Fibroblast of mammary gland (primary cell): ENCODE results near the gene RHOT2.

Experiments used
- DNase-seq: peaks from one replicate; pipeline ENCODE4 v3.0.0-alpha.2; 2010; ENCODE audit warnings: low read depth
- H3K4me3 ChIP-seq: 2 replicates; pipeline ENCODE4 v1.5.1; 2011; ENCODE audit warnings: low read depth, mild to moderate bottlenecking, low read length, moderate library complexity; ENCODE audit not compliant: control insufficient read depth
- CTCF ChIP-seq: conservative IDR thresholded peaks from 2 replicates; pipeline ENCODE4 v1.5.1; 2011; ENCODE audit warnings: low read depth, low read length, inconsistent platforms; ENCODE audit not compliant: control insufficient read depth, insufficient read depth

RHOT2 gene

GRCh38 chr16:672371-672770, 4.4 kb downstream of the RHOT2 start:
- no peak overlapping the region for H3K4me3 ChIP-seq

GRCh38 chr16:672851-673250, 4.9 kb downstream of the RHOT2 start:
- no peak for DNase-seq
- H3K4me3 ChIP-seq: no peak overlapping the region
- no peak for TF ChIP-seq CTCF

More at GRCh38 chr16:672371-672770, 4.4 kb downstream of the RHOT2 start:
- DNase-seq: no peak
- no peak for TF ChIP-seq CTCF

GRCh38 chr16:673399-673991, 5.6 kb downstream of the RHOT2 start:
- no peak for TF ChIP-seq CTCF
- DNase-seq: no peak
- no peak overlapping the region for H3K4me3 ChIP-seq

GRCh38 chr16:674214-674881, 6.4 kb downstream of the RHOT2 start:
- no peak for TF ChIP-seq CTCF
- no peak for DNase-seq
- no peak overlapping the region for H3K4me3 ChIP-seq

- DNase-seq: peak; percentile 52
- peak within 1 kb of the TSS; percentile 33 for H3K4me3 ChIP-seq
- no peak for TF ChIP-seq CTCF
Measured at GRCh38 chr16:674968-675883, 7.3 kb downstream of the RHOT2 start, which contains the start of gene RHBDL1. TSS of gene RHBDL1 (plus strand) at chr16:675671. CDS start at chr16:675791, 120 bp downstream.

GRCh38 chr16:675884-676564, 8.1 kb downstream of the RHOT2 start:
- no peak for TF ChIP-seq CTCF
- peak overlapping the region; percentile 33 for H3K4me3 ChIP-seq
- no peak for DNase-seq
